M059J (cell line): ENCODE results near the gene MUC2. TPM values are rescaled to one million over a fixed set of nuclear protein-coding genes. Genes with fewer than 3 reads are reported as not detected.
"Not testable (repeated sequence)": the region's sequence is repeated elsewhere in the genome, so short reads cannot be mapped to it uniquely, and the experiment has no call there.

Experiments used
- DNase-seq: peaks from one replicate; pipeline ENCODE4 v3.0.0-alpha.2; 2012; ENCODE audit warnings: low read depth
- total RNA-seq: library from RNA; depleted of rRNA; stranded (reverse); fragments of >200 nt; shearing (Covaris generic); gene quantifications from 2 replicates; pipeline ENCODE4 v1.2.3, GENCODE V29; 2014

The MUC2 gene
- total RNA-seq, 1 experiment from 2014 or later: not detected

DNA sequence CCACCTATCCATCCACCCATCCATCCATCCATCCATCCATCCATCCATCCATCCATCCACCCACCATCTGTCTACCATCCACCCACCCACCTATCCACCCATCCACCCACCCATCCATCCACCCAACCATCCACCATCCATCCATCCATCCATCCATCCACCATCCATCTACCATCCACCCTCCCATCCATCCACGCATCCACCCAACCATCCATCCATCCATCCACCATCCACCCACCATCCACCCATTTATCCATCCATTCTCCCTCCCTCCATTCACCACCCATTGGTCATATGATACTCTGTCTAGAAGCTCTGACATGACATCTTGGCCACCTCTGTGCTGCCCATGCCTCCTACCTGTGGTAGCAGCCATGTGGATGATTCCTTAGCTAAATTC lies 31.7 kb downstream of the MUC2 start:
- no peak for DNase-seq

- DNase-seq: no peak
Observed at GRCh38 chr11:1107316-1108245, 32.9 kb downstream of the MUC2 start.

DNA sequence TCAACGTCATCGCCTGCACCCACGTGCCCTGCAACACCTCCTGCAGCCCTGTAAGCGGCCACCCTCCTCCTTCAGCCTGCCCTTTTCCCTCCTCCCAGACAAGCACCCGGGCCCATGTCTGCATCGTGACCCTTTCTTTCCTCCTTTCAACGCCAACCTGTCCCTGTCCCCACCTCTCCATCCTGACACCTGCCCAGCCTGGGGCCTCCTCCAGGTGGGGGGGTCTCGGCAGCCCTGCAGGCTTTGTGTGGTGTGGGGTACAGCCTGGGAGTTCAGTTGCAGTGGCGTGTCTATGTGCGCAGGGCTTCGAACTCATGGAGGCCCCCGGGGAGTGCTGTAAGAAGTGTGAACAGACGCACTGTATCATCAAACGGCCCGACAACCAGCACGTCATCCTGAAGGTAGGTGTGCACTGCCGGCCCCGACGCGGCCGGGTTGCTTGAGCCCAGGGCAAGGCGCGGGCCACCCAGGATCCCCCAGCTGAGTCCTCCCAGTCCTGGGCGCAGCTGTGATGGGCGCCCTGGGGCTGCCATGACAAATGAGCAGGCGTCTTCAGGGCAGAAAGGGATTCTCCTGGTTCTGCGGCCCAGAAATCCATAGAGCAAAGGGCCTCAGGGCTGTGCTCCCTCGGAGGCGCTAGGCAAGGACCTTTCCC lies 33.7 kb downstream of the MUC2 start:
- no peak for DNase-seq

- no peak for DNase-seq
Observed at GRCh38 chr11:1109101-1109917, 34.6 kb downstream of the MUC2 start.

GRCh38 chr11:1109918-1110705 lies 35.4 kb downstream of the MUC2 start:
- no peak for DNase-seq

DNA sequence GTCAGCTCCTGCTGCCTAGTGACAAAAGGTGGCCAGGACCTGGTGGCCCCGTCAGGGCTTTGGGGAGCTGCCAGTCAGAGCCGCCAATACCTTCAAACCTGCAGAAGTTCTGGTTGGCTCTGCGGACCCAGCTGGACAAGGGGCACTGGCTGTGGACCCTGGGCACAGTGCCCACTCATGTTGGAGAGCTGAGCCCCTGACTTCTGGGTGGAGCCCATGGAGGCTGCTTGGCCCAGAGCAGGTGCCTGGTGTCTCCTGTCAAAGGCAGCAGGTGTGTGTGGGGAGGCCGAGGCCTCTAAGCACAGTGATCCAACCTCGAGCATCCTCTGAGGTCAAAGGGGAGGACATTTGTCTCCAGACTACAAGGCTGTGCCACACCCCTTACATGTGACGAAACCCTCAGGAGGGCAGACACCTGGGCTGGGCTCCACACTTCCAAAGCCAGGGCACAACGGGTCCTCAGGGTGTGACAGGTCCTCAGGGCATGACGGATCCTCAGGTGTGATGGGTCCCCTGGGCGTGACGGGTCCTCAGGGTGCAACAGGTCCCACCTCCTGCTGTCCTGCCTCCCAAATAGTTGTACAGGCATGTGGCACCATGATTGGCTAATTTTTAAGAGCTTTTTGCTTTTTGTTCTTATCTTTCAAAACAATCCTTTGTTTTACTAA lies 37.0 kb downstream of the MUC2 start:
- no peak for DNase-seq

GRCh38 chr11:1112351-1113191 lies 37.9 kb downstream of the MUC2 start:
- no peak for DNase-seq

DNA sequence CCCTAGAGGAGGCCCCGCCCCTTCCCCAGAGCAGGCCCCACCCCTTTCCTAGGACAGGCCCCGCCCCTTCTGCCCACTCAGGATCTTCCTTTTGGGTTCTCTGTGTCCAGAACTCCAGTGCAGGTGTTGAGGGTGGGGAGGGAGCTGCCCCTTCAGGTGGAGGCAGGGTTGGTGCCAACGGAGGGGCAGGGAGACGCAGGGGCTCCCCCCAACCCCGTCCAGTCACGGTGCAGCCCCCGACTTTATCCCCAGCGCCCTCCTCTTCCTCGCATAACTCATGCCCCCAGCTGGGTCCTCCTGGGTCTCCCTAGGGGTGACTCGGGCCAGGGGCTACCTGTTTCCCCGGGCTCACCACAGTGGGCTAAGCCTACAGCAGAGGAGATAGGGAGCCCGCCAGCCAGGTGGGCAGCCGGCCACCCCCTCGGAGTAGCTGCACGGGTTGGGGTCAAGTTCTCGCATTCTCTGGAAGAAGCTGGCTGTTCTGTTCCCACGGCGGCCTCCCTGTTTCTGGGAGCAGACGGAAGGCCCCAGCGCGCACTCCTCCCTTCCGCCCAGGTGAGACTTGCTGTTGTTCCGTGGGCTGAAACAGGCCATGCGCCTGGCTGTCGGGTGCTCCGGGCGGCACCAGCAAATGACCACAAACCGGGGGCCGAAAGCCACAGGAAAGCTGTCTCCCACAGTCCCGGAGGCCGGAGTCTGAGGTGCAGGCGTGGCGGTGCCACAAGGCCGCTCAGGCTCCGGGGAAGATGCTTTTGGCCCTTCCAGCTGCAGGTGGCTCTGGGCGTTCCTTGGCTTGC lies 38.9 kb downstream of the MUC2 start:
- DNase-seq: no peak

DNA sequence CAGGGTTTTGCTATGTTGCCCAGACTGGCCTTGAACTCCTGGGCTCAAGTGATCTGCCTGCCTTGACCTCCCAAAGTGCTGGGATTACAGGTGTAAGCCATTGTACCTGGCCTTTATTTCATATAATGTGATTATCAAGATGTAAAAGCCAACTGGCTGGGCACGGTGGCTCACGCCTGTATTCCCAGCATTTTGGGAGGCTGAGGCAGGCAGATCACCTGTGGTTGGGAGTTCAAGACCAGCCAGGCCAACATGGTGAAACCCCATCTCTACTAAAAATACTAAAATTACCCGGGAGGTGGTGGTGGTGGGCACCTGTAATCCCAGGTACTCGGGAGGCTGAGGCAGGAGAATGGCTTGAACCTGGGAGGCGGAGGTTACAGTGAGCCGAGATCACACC lies 40.6 kb downstream of the MUC2 start:
- not testable (repeated sequence) for DNase-seq

DNA sequence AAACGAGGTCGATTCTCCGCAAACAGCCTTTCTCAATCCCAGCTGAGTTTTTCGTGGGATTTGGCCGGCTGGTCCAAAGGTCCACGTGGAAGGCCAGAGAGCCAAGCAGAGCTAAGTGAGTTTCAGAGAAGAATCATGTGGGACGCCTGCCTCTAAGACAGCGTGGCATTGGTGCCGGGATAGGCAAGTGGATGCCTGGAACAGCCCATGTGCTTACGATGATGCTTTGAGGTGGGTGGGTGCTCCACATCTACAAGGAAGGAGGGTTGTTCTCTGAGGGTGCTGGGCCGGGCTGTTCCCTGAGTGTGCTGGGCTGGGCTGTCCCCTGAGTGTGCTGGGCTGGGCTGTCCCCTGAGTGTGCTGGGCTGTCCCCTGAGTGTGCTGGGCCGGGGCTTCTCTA lies 41.4 kb downstream of the MUC2 start:
- DNase-seq: no peak

DNA sequence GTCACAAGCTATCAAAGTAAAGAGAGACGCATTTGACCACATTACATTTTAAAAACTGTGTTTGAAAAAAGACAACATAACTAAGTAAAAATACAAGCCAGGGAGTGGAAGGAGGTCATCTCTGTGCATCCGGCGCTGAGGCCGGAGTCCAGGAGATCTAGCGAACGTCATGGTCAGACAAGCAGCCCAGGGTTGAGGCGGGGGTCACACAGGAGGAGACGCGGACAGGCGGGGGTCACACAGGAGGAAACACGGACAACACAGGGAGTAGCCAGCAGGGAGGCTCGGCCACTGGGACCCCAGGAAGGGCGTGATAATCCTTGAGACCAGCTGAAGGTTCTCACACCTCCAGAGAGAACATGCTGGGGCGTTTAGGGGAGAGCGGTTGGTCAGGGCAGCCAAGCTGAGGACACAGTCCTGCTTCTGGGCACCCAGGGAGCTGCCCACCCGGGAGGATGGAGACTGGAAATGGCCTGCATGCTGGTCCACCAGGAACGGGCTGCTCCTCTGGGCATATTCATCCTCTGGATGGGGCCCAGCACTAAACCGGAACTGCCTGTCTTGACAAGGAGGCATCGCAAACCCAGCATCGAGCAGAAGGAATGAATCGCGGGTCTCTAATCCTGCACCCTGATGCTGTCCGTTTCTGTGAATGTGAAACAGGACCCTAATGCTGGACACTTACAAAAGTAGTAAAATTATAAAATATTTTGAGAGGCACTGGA lies 42.2 kb downstream of the MUC2 start:
- DNase-seq: no peak

DNA sequence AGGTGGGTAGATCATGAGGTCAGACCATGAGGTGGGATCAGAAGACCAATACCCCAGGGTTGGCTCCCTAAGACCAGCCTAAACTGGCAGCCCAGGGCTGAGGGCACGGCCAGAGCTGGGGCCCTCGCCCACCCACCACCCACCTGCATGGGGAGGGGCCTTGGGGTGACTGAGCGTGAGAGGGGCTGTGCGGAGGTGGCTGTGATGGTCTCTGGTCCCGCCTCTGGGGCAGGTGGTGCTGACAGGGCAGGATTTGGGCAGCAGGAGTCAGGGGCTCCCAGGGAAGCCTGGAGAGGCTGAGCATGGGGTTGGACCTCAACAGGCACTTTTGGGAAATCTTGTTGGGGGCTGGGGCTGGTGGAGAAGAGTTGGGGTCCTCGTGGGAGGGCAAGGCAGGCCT lies 43.3 kb downstream of the MUC2 start:
- no peak for DNase-seq

DNA sequence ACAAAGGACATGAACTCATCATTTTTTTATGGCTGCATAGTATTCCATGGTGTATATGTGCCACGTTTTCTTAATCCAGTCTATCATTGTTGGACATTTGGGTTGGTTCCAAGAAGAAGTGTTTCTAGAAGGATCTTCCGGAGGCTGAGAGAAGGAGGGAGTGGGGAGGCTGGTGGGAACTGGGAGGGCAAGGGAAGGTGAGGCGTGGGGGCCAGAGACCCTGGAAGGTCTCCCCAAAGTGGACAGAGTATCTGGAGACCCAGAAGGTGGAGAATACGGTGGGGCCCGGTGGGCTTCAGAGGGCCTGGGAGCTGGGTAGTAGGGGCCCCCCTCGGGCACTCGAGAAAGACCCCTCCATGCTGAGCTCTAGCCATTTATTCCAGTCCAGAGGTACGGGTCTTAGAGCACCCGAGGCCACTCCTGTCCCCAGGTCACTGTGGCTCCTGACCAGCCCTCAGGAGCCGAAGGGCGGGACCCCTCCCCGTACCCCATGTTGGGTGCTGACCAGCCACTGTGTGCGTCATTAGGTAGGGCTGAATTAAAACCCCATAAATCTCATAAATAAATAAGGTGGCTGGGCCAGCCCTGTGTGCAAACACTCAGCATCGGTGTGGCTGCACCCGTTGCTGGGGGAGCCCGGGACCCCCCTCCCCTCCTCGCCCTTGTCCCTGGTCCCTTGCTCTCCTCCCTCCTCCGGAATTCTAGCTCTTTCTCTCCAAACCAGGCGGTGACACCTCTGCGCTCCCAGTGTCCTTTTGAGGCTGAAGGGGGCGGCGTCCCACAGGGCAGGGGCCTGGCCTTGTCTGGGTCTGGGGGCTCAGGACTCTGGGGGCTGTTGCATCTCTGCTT lies 44.3 kb downstream of the MUC2 start:
- DNase-seq: no peak

DNA sequence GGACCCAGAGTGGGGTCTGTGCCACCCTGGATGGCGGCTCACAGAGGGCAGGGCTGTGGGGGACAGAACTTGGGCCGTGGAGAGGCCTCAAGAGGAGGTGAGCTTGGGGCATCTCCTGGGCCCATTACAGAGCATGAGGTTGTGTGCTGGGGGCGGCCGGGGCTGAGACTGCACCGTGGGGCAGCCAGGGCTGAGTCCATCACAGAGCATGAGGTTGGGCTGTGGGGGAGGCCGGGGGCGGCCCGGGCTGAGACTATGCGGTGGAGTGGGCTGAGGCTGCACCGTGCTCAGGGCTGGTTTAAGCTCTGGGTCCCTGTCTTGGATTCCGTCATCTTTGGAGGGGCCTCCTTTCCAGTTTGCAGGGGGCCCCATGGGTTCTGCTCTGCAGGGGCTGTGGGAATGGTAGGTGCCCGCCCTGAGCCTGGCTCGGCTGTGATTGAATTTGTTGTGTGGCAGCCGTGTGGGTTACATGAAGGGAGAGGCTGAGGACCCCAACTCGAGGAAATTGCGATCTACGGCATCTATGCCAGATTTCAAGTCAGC lies 45.0 kb downstream of the MUC2 start:
- no peak for DNase-seq

- no peak for DNase-seq
Observed at GRCh38 chr11:1120532-1121330, 46.1 kb downstream of the MUC2 start.

DNA sequence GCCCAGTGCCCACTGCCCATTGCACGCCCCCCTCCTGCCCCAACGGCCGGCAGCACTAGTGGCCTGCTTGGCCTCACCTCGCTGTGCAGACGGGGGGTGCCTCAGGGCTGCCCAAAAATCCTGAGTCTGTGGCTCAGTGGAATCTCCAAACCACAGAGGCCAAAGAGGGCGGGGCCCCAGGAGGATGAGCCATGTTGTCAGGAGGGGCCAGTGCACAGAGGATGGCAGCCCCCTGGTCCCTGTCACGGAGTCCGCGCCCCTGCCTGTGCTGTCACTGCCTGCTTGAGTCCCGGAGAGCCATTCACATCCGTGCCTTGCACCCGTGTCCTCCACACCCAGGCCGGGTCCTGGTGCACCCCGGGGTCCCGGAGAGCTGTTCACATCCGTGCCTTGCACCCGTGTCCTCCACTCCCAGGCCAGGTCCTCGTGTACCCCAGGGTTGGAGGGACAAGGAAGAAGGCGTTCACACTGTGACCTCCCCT lies 46.7 kb downstream of the MUC2 start:
- DNase-seq: peak; percentile 31
